Ishikawa (cell line): ENCODE results near the gene PCSK2.

Experiments used
- CEBPB ChIP-seq: IDR thresholded peaks from 2 replicates; pipeline ENCODE4 v1.6.1; 2012
- CREB1 ChIP-seq: IDR thresholded peaks from 2 replicates; pipeline ENCODE4 v1.6.1; 2012; ENCODE audit warnings: low read depth
- EGR1 ChIP-seq: IDR thresholded peaks from 2 replicates; pipeline ENCODE4 v1.6.1; 2012
- EP300 ChIP-seq: IDR thresholded peaks from 2 replicates; pipeline ENCODE4 v1.6.1; 2012; ENCODE audit warnings: borderline replicate concordance
- FOXM1 ChIP-seq: IDR thresholded peaks from 2 replicates; pipeline ENCODE4 v1.6.1; 2012; ENCODE audit warnings: low read depth, borderline replicate concordance
- NFIC ChIP-seq: IDR thresholded peaks from 2 replicates; pipeline ENCODE4 v1.6.1; 2012
- RAD21 ChIP-seq: IDR thresholded peaks from 2 replicates; pipeline ENCODE4 v1.6.1; 2012; ENCODE audit warnings: low read depth
- TAF1 ChIP-seq: IDR thresholded peaks from 2 replicates; pipeline ENCODE4 v1.6.1; 2012; ENCODE audit warnings: low read depth, mild to moderate bottlenecking
- TCF12 ChIP-seq: IDR thresholded peaks from 2 replicates; pipeline ENCODE4 v1.6.1; 2012; ENCODE audit warnings: low read depth
- TEAD4 ChIP-seq: IDR thresholded peaks from 2 replicates; pipeline ENCODE4 v1.6.1; 2012
- YY1 ChIP-seq: IDR thresholded peaks from 2 replicates; pipeline ENCODE4 v1.6.1; 2012; ENCODE audit warnings: low read depth
- ZBTB7A ChIP-seq: IDR thresholded peaks from 2 replicates; pipeline ENCODE4 v1.6.1; 2012; ENCODE audit warnings: low read depth
- TF ChIP-seq, protein P1 (sequence below): IDR thresholded peaks from 2 replicates; pipeline ENCODE4 v1.6.1; 2012; ENCODE audit warnings: low read depth, mild to moderate bottlenecking
- TF ChIP-seq, protein P2 (sequence below): IDR thresholded peaks from 2 replicates; pipeline ENCODE4 v1.6.1; 2012
- TF ChIP-seq, protein P3 (sequence below): IDR thresholded peaks from 2 replicates; pipeline ENCODE4 v1.6.1; 2012

Gene PCSK2

DNA sequence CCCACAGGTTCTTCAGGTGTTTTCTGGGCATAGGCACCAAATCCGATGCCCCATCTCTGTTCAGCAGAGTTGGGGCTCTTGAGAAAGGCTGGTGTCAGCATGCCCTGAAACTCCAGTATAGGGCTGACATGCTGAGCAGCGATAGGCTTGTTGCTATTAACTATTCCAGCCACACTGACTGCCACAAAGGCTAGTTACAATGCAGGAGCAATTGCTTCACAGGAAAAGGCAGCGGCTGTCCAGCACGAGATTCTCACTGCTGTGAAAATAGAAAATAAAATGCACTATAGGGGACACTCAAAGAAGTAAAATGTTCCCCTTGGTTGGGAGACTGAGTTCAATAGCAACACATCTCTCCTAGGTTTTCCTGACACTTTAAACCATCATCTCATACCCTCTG is 191.9 kb downstream of the PCSK2 start:
- TF ChIP-seq EP300 (no peak), RAD21 (no peak)
- TF ChIP-seq, protein P1, sequence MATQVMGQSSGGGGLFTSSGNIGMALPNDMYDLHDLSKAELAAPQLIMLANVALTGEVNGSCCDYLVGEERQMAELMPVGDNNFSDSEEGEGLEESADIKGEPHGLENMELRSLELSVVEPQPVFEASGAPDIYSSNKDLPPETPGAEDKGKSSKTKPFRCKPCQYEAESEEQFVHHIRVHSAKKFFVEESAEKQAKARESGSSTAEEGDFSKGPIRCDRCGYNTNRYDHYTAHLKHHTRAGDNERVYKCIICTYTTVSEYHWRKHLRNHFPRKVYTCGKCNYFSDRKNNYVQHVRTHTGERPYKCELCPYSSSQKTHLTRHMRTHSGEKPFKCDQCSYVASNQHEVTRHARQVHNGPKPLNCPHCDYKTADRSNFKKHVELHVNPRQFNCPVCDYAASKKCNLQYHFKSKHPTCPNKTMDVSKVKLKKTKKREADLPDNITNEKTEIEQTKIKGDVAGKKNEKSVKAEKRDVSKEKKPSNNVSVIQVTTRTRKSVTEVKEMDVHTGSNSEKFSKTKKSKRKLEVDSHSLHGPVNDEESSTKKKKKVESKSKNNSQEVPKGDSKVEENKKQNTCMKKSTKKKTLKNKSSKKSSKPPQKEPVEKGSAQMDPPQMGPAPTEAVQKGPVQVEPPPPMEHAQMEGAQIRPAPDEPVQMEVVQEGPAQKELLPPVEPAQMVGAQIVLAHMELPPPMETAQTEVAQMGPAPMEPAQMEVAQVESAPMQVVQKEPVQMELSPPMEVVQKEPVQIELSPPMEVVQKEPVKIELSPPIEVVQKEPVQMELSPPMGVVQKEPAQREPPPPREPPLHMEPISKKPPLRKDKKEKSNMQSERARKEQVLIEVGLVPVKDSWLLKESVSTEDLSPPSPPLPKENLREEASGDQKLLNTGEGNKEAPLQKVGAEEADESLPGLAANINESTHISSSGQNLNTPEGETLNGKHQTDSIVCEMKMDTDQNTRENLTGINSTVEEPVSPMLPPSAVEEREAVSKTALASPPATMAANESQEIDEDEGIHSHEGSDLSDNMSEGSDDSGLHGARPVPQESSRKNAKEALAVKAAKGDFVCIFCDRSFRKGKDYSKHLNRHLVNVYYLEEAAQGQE: peak; percentile 25; the same call in 1 of the 2 replicates

DNA sequence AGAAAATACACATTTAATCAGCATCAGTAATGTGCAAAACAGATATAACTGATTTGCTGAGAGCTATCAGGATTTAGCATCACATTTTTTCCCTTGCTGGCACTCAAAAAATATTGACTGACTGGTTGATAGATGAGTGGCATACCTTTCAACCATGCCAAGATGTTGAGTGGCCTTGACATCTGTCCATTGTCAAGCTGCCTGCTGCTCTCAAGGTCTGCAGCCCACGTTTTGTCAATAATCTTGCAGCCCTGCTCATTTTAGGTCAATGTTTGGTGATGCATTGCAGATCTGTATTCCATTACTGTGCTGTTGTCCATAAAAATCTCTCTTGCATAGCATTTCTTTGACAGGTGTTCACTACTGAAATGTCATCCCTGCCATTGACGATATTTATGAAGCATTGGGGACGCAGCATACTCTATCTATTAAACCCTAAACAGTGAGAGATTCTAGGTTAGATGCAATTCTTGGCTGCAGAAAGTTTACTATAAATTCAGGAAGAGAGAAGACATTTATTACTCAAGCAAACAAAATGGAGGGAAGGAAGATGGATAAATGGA is 192.7 kb downstream of the PCSK2 start:
- no peak for TF ChIP-seq CEBPB
- TF ChIP-seq FOXM1: no peak

DNA sequence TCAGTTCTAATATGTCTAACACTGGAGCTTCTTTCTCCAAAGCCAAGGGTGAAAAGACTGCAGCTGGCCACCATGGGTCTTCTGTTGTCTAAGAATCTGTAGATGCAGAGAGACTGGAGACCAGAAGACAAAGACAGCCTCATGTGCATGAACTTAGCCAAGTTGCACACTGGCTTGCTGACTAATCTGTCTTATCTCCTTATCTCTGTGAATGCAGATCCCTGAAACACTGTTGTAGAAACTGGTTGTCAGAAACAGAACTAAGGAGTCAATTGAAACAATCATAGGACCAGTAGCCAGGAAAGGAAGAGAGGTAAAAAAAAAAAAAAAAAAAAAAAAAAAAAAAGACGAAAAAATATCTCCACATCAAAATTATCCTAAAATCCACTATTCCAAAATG is 194.7 kb downstream of the PCSK2 start:
- TF ChIP-seq EGR1: no peak
- no peak for TF ChIP-seq RAD21
- TF ChIP-seq TAF1: no peak
- TF ChIP-seq, protein P2, sequence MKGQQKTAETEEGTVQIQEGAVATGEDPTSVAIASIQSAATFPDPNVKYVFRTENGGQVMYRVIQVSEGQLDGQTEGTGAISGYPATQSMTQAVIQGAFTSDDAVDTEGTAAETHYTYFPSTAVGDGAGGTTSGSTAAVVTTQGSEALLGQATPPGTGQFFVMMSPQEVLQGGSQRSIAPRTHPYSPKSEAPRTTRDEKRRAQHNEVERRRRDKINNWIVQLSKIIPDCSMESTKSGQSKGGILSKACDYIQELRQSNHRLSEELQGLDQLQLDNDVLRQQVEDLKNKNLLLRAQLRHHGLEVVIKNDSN: no peak
- no peak for TF ChIP-seq EP300
- TF ChIP-seq, protein P1: no peak
- TF ChIP-seq, protein P3, sequence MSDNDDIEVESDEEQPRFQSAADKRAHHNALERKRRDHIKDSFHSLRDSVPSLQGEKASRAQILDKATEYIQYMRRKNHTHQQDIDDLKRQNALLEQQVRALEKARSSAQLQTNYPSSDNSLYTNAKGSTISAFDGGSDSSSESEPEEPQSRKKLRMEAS: no peak
- no peak for TF ChIP-seq CREB1
- TF ChIP-seq TEAD4: no peak
- TF ChIP-seq TCF12: no peak
- TF ChIP-seq YY1: no peak
- TF ChIP-seq NFIC: no peak
- TF ChIP-seq ZBTB7A: no peak

DNA sequence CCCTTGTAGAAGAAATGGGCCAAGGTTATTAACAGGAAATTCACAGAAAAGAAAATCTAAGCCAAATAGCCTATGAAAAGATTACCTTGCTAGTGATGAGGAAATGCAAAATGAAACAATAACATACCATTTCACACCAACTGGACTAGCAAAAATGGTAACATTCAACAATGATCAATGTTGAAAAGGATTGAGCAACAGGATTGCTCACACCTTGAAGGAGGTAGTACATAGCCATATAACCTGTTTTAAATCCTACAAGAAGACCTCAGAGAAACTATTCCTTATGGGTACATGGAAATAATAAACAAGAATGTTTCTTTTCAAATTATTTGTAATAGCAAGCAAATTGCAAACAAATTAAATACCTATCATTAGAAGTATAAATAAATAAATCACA is 196.9 kb downstream of the PCSK2 start:
- TF ChIP-seq RAD21: no peak
- TF ChIP-seq, protein P1: no peak
- TF ChIP-seq NFIC: no peak
- TF ChIP-seq TEAD4: no peak
- TF ChIP-seq ZBTB7A: no peak
- TF ChIP-seq EGR1: no peak
- TF ChIP-seq, protein P3: no peak
- TF ChIP-seq CREB1: no peak
- TF ChIP-seq, protein P2: no peak
- no peak for TF ChIP-seq TAF1
- no peak for TF ChIP-seq CEBPB

DNA sequence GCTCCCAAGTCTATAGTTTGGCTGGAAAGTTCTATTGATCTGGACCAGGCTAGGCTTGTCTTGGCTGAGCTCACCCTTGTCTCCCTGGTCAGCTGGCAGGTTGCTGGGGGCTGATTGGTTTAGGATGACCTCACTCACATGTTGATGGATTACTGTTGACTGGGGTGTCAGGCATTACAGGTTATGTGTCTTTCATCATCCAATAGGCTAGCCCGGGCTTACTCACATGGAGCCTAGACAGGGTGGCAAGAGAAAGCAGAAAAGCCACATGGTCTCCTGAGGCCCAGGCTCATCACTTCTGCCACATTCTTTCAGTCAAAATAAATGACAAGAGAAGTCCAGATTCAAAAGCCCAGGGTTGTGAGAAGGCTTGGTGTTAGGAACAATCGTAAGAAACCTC is 200.8 kb downstream of the PCSK2 start:
- TF ChIP-seq NFIC (no peak), TEAD4 (no peak), TAF1 (no peak), CEBPB (no peak)
- TF ChIP-seq, protein P2: no peak
- TF ChIP-seq, protein P3: no peak
